ENCODE data around the gene TUBE1.

Gene TUBE1

GRCh38 chr6:112033791-112034615, 53.3 kb downstream of the TUBE1 start:
- DNase-seq: no peak

GRCh38 chr6:112032728-112033127, 54.6 kb downstream of the TUBE1 start:
- no peak for DNase-seq

- DNase-seq: no peak
Observed at GRCh38 chr6:112031960-112032359, 55.3 kb downstream of the TUBE1 start.

- no peak for DNase-seq
Observed at GRCh38 chr6:112030961-112031660, 56.2 kb downstream of the TUBE1 start.

GRCh38 chr6:112030206-112030960, 56.9 kb downstream of the TUBE1 start:
- no peak for DNase-seq

- DNase-seq: peak; percentile 22
Observed at GRCh38 chr6:112029045-112029822, 58.0 kb downstream of the TUBE1 start.

GRCh38 chr6:112027942-112028674, 59.2 kb downstream of the TUBE1 start:
- no peak for DNase-seq

GRCh38 chr6:112026933-112027332, 60.3 kb downstream of the TUBE1 start:
- no peak for DNase-seq

- no peak for DNase-seq
Observed at GRCh38 chr6:112024464-112024863, 62.8 kb downstream of the TUBE1 start.

GRCh38 chr6:112022749-112023148, 64.5 kb downstream of the TUBE1 start:
- DNase-seq: no peak

GRCh38 chr6:112021691-112022310, 65.5 kb downstream of the TUBE1 start:
- no peak for DNase-seq
